ENCODE data around the gene AREL1. TPM values are rescaled to one million over a fixed set of nuclear protein-coding genes. Genes with fewer than 3 reads are reported as not detected.

Gene AREL1
- polyA plus RNA-seq, 1 donor from 2014 or later: 30.4 TPM

GRCh38 chr14:74616996-74617700 lies 95.7 kb downstream of the AREL1 start (continued):
- TF ChIP-seq CTCF (IDR thresholded peaks at IDR 0.05; ENCODE audit: poor library complexity, severe bottlenecking): no peak
- TF ChIP-seq MXI1 (conservative IDR thresholded peaks at IDR 0.05; ENCODE audit: poor library complexity, severe bottlenecking): no peak
- TF ChIP-seq SMC3 (conservative IDR thresholded peaks at IDR 0.05; ENCODE audit: poor library complexity): no peak

GRCh38 chr14:74616507-74616906 lies 96.4 kb downstream of the AREL1 start:
- H2AFZ ChIP-seq (ENCODE audit: low read depth, low read length): no peak overlapping the region
- no peaks in the 10 kb centered on the region for H3K9me2 ChIP-seq (ENCODE audit: insufficient read depth, low read length)
- H3K27me3 ChIP-seq (ENCODE audit: insufficient read depth, low read depth, low read length): peaks cover 22% of the 10 kb centered on the region

GRCh38 chr14:74615735-74616134 lies 97.1 kb downstream of the AREL1 start:
- Histone ChIP-seq H3K27me3 (ENCODE audit: insufficient read depth, low read depth, low read length) (peaks cover 30% of the 10 kb centered on the region), H3K9me2 (ENCODE audit: insufficient read depth, low read length) (no peaks in the 10 kb centered on the region), H3K36me3 (ENCODE audit: insufficient read depth, low read length) (no peaks in the 10 kb centered on the region), H3F3A (ENCODE audit: insufficient read depth, low read length, poor library complexity, severe bottlenecking) (no peaks in the 10 kb centered on the region), H3K79me2 (replicated peaks; ENCODE audit: insufficient read depth, low read length) (no peaks in the 10 kb centered on the region), H4K20me1 (ENCODE audit: insufficient read depth) (no peaks in the 10 kb centered on the region), H3K4me2 (ENCODE audit: low read length) (no peak overlapping the region), H2AFZ (ENCODE audit: low read depth, low read length) (no peak overlapping the region), H3K9me3 (ENCODE audit: low read length) (no peaks in the 10 kb centered on the region), H3K4me3 (ENCODE audit: low read length) (no peak overlapping the region), H3K27ac (ENCODE audit: low read length) (no peak overlapping the region), H3K9ac (ENCODE audit: low read length) (no peak overlapping the region)
- no peak for TF ChIP-seq RAD21 (conservative IDR thresholded peaks at IDR 0.05)
- no peak for TF ChIP-seq REST (IDR thresholded peaks at IDR 0.05; ENCODE audit: borderline replicate concordance)
- TF ChIP-seq EZH2 (IDR thresholded peaks at IDR 0.05; ENCODE audit: borderline replicate concordance, insufficient read depth, low read length, poor library complexity, severe bottlenecking): no peak
- TF ChIP-seq POLR2AphosphoS5 (IDR thresholded peaks at IDR 0.05): no peak

More at GRCh38 chr14:74616507-74616906, 96.4 kb downstream of the AREL1 start:
- no peaks in the 10 kb centered on the region for H3F3A ChIP-seq (ENCODE audit: insufficient read depth, low read length, poor library complexity, severe bottlenecking)
- TF ChIP-seq EZH2 (IDR thresholded peaks at IDR 0.05; ENCODE audit: borderline replicate concordance, insufficient read depth, low read length, poor library complexity, severe bottlenecking): no peak
- TF ChIP-seq CTCF (IDR thresholded peaks at IDR 0.05; ENCODE audit: poor library complexity, severe bottlenecking): no peak
- H3K4me2 ChIP-seq (ENCODE audit: low read length): no peak overlapping the region
- no peaks in the 10 kb centered on the region for H3K79me2 ChIP-seq (replicated peaks; ENCODE audit: insufficient read depth, low read length)
- no peaks in the 10 kb centered on the region for H3K36me3 ChIP-seq (ENCODE audit: insufficient read depth, low read length)
- no peak overlapping the region for H3K9ac ChIP-seq (ENCODE audit: low read length)
- H3K4me3 ChIP-seq (ENCODE audit: low read length): no peak overlapping the region
- H3K9me3 ChIP-seq (ENCODE audit: low read length): no peaks in the 10 kb centered on the region
- H4K20me1 ChIP-seq (ENCODE audit: insufficient read depth): no peaks in the 10 kb centered on the region
- H3K27ac ChIP-seq (ENCODE audit: low read length): no peak overlapping the region

Measured in neural cell (in vitro differentiated cells).